SH-SY5Y (cell line): Measurements from ENCODE around the gene REPIN1.
A peak's percentile ranks its signal among the peaks of the same experiment; 100 is the strongest.

Experiments used
- GATA2 ChIP-seq: IDR thresholded peaks from 2 replicates; pipeline ENCODE4 v1.6.1; 2011; ENCODE audit warnings: mild to moderate bottlenecking, low read depth, low read length
- GATA3 ChIP-seq: IDR thresholded peaks from 2 replicates; pipeline ENCODE4 v1.6.1; 2011; ENCODE audit warnings: low read depth, mild to moderate bottlenecking, low read length, moderate library complexity

The REPIN1 gene

GRCh38 chr7:150363370-150363769 is 5.3 kb upstream of the REPIN1 start:
- peak; percentile 71 for TF ChIP-seq GATA2
- no peak for TF ChIP-seq GATA3

- TF ChIP-seq GATA3 = no peak
- no peak for TF ChIP-seq GATA2
Observed at GRCh38 chr7:150363872-150364271, 4.8 kb upstream of the REPIN1 start.

- no peak for TF ChIP-seq GATA2
- TF ChIP-seq GATA3 = no peak
Observed at GRCh38 chr7:150365194-150365593, 3.4 kb upstream of the REPIN1 start.

GRCh38 chr7:150365673-150366398 is 2.8 kb upstream of the REPIN1 start:
- TF ChIP-seq GATA2 (no peak), GATA3 (no peak)

GRCh38 chr7:150367677-150368095 is 936 bp upstream of the REPIN1 start:
- TF ChIP-seq GATA3 (no peak), GATA2 (no peak)

- no peak for TF ChIP-seq GATA2
- TF ChIP-seq GATA3 = no peak
Observed at GRCh38 chr7:150368884-150369747, 494 bp downstream of the REPIN1 start.

GRCh38 chr7:150369748-150370501 is 1.3 kb downstream of the REPIN1 start:
- TF ChIP-seq GATA3 (no peak), GATA2 (no peak)

GRCh38 chr7:150370612-150371071 is 2.0 kb downstream of the REPIN1 start:
- TF ChIP-seq GATA2 (no peak), GATA3 (no peak)

GRCh38 chr7:150371131-150371995 is 2.7 kb downstream of the REPIN1 start:
- TF ChIP-seq GATA3 (no peak), GATA2 (no peak)

- TF ChIP-seq GATA2 (no peak), GATA3 (no peak)
Observed at GRCh38 chr7:150371996-150372270, 3.3 kb downstream of the REPIN1 start.

GRCh38 chr7:150372271-150373048 is 3.8 kb downstream of the REPIN1 start:
- TF ChIP-seq GATA2 = no peak

- TF ChIP-seq GATA2 (no peak), GATA3 (no peak)
Observed at GRCh38 chr7:150373049-150373801, 4.6 kb downstream of the REPIN1 start.

- TF ChIP-seq GATA2 (no peak), GATA3 (no peak)
Observed at GRCh38 chr7:150374026-150374425, 5.4 kb downstream of the REPIN1 start.
